ENCODE results near the gene PNMT.

PNMT gene

GRCh38 chr17:39667945-39668924 lies at the start of gene PNMT:
PNMT (plus strand) TSS chr17:39668453; CDS start chr17:39668476, 23 bp downstream.
- DNase-seq (ENCODE audit: low spot score), result peak; percentile 79

GRCh38 chr17:39618956-39619785 lies 49.1 kb upstream of the PNMT start:
- peak; percentile 38 for DNase-seq (ENCODE audit: low spot score)

- DNase-seq (ENCODE audit: low spot score), result no peak
Observed at GRCh38 chr17:39619786-39620101, 48.5 kb upstream of the PNMT start.

- peak; percentile 92 for DNase-seq (ENCODE audit: low spot score)
Observed at GRCh38 chr17:39621523-39622379, 46.5 kb upstream of the PNMT start.

GRCh38 chr17:39622380-39623006 lies 45.8 kb upstream of the PNMT start:
- no peak for DNase-seq (ENCODE audit: low spot score)

- DNase-seq (ENCODE audit: low spot score), result peak; percentile 89
Observed at GRCh38 chr17:39623356-39623950, 44.8 kb upstream of the PNMT start.

- DNase-seq (ENCODE audit: low spot score), result no peak
Observed at GRCh38 chr17:39624313-39624712, 43.9 kb upstream of the PNMT start.

GRCh38 chr17:39625198-39625785 lies 43.0 kb upstream of the PNMT start:
- DNase-seq (ENCODE audit: low spot score), result no peak

- DNase-seq (ENCODE audit: low spot score), result no peak
Observed at GRCh38 chr17:39626171-39627046, 41.8 kb upstream of the PNMT start, which contains the start of gene PPP1R1B. PPP1R1B (plus strand) TSS chr17:39626952; CDS start chr17:39627393, 441 bp downstream.

- DNase-seq (ENCODE audit: low spot score), result no peak
Observed at GRCh38 chr17:39627047-39627711, 41.1 kb upstream of the PNMT start.

- DNase-seq (ENCODE audit: low spot score), result no peak
Observed at GRCh38 chr17:39627712-39628516, 40.3 kb upstream of the PNMT start.

- DNase-seq (ENCODE audit: low spot score), result no peak
Observed at GRCh38 chr17:39628655-39629493, 39.4 kb upstream of the PNMT start.

GRCh38 chr17:39629494-39629880 lies 38.8 kb upstream of the PNMT start:
- no peak for DNase-seq (ENCODE audit: low spot score)

- no peak for DNase-seq (ENCODE audit: low spot score)
Observed at GRCh38 chr17:39629898-39630297, 38.4 kb upstream of the PNMT start.

- no peak for DNase-seq (ENCODE audit: low spot score)
Observed at GRCh38 chr17:39631403-39631802, 36.9 kb upstream of the PNMT start.

GRCh38 chr17:39632153-39632941 lies 35.9 kb upstream of the PNMT start:
- DNase-seq (ENCODE audit: low spot score), result no peak

All from NAMALWA (cell line).